PC-9 (cell line): ENCODE measurements around the gene ZMIZ1. TPM values are rescaled to one million over a fixed set of nuclear protein-coding genes. Genes with fewer than 3 reads are reported as not detected.

Experiments used
- BruUV-seq: library from RNA; stranded (reverse); fragments of 400-500 nt; replicated peaks from 2 replicates; lab custom pipeline; 2021; lab: Mats Ljungman, UMichigan
- CTCF ChIA-PET: fragments of 300-600 bp; sonication (Branson Sonifier 250); formaldehyde crosslinking; loops from one replicate; lab custom pipeline; 2022; ENCODE audit warnings: antibody characterized with exemption; lab: Charles Lee
- POLR2A ChIA-PET: fragments of 300-600 bp; sonication (Branson Sonifier 250); formaldehyde crosslinking; loops from one replicate; lab custom pipeline; 2022; ENCODE audit warnings: antibody characterized with exemption; ENCODE audit not compliant: unreplicated experiment; lab: Charles Lee
- DNase-seq, 2 experiments: peaks; one replicate each; pipeline versions ENCODE4 v3.0.0 to v3.0.0-alpha.2; 2015 to 2022; ENCODE audit warnings: mixed read lengths in 1 of 2
- H2AFZ ChIP-seq: fragments of 200-600 bp; sonication (generic); 2 replicates; pipeline ENCODE4 v1.8.1; 2017; ENCODE audit warnings: antibody characterized with exemption
- H3F3A ChIP-seq: fragments of 200-600 bp; sonication (generic); 2 replicates; pipeline ENCODE4 v1.8.1; 2017; ENCODE audit warnings: antibody characterized with exemption, mild to moderate bottlenecking, low read depth; ENCODE audit not compliant: insufficient read depth
- H3K27ac ChIP-seq: fragments of 200-600 bp; sonication (generic); 2 replicates; pipeline ENCODE4 v1.6.1; 2016; ENCODE audit warnings: mixed run types
- H3K27me3 ChIP-seq: fragments of 200-600 bp; sonication (generic); 2 replicates; pipeline ENCODE4 v1.6.1; 2016; ENCODE audit warnings: low read depth, mixed run types; ENCODE audit not compliant: insufficient read depth
- H3K36me3 ChIP-seq: fragments of 200-600 bp; sonication (generic); 2 replicates; pipeline ENCODE4 v1.6.1; 2016; ENCODE audit warnings: low read depth, mixed run types
- H3K4me1 ChIP-seq: fragments of 200-600 bp; sonication (generic); replicated peaks from 2 replicates; pipeline ENCODE4 v1.6.1; 2016; ENCODE audit warnings: mixed run types; ENCODE audit not compliant: insufficient read depth
- H3K4me2 ChIP-seq: fragments of 200-600 bp; sonication (generic); 2 replicates; pipeline ENCODE4 v1.6.1; 2017; ENCODE audit warnings: mixed run types
- H3K4me3 ChIP-seq: fragments of 200-600 bp; sonication (generic); 2 replicates; pipeline ENCODE4 v1.6.1; 2016; ENCODE audit warnings: mixed run types
- H3K79me2 ChIP-seq: fragments of 200-600 bp; sonication (generic); 2 replicates; pipeline ENCODE4 v1.6.1; 2017; ENCODE audit warnings: low read depth, mixed run types
- H3K9me2 ChIP-seq: fragments of 200-600 bp; sonication (generic); 2 replicates; pipeline ENCODE4 v1.8.1; 2017; ENCODE audit warnings: mild to moderate bottlenecking; ENCODE audit not compliant: insufficient read depth
- H3K9me3 ChIP-seq: fragments of 200-600 bp; sonication (generic); 2 replicates; pipeline ENCODE4 v1.8.1; 2016; ENCODE audit warnings: low read depth; ENCODE audit not compliant: insufficient read depth
- H4K20me1 ChIP-seq: fragments of 200-600 bp; sonication (generic); 2 replicates; pipeline ENCODE4 v1.8.1; 2017; ENCODE audit not compliant: insufficient read depth
- CTCF ChIP-seq: fragments of 200-600 bp; sonication (generic); conservative IDR thresholded peaks from 2 replicates; pipeline ENCODE4 v1.6.1; 2017; ENCODE audit warnings: mixed run types, antibody characterized with exemption, mild to moderate bottlenecking, moderate library complexity
- EZH2 ChIP-seq: fragments of 200-600 bp; sonication (generic); IDR thresholded peaks from 2 replicates; pipeline ENCODE4 v1.8.0; 2017; ENCODE audit warnings: antibody characterized with exemption, low read depth
- intact Hi-C: fragments of 100-400 bp; cut with micrococcal nuclease; formaldehyde crosslinking; loops from one replicate; pipeline ENCODE4 v1.10.0; 2022; ENCODE audit not compliant: unreplicated experiment
- total RNA-seq: library from RNA; stranded (reverse); gene quantifications from 2 replicates; pipeline ENCODE4 v1.2.3, GENCODE V29; 2021

Gene ZMIZ1
- total RNA-seq, 1 experiment from 2014 or later: 47.6 TPM

GRCh38 chr10:79241990-79242619, 173.3 kb downstream of the ZMIZ1 start:
- peaks cover 15% of the 10 kb centered on the region; the same call in 1 of the 2 replicates for H3K79me2 ChIP-seq
- DNase-seq: peak in 1 of 2 experiments; percentile 70
- TF ChIP-seq EZH2 (no peak), CTCF (no peak)
- H2AFZ ChIP-seq: no peak overlapping the region
- peak overlapping the region; percentile 76 for H3K4me2 ChIP-seq
- H3K4me3 ChIP-seq: peak overlapping the region; percentile 66
- peaks cover 35% of the 10 kb centered on the region for H3F3A ChIP-seq
- intact Hi-C loops: loop anchor here (2.0 kb wide), 3 partner anchors 23 to 57 kb away; no protein-coding TSS in a partner anchor
- no peaks in the 10 kb centered on the region for H3K9me3 ChIP-seq
- H3K9me2 ChIP-seq: no peaks in the 10 kb centered on the region
- no peaks in the 10 kb centered on the region for H3K27me3 ChIP-seq
- H3K36me3 ChIP-seq: no peaks in the 10 kb centered on the region
- peak overlapping the region; percentile 31; the same call in 1 of the 2 replicates for H3K27ac ChIP-seq
- CTCF ChIA-PET: interaction anchor here (0.5 kb wide), 1 partner anchor 21 kb away, joined by 3 read pairs; no protein-coding TSS in a partner anchor
- POLR2A ChIA-PET: interaction anchor here (0.7 kb wide), 1 partner anchor 273 kb away, joined by 15 read pairs; no protein-coding TSS in a partner anchor
- peaks cover 38% of the 10 kb centered on the region for H3K4me1 ChIP-seq
- no peaks in the 10 kb centered on the region; the same call in none of the 2 replicates for H4K20me1 ChIP-seq
- BruUV-seq: TSS peak; percentile 33

- intact Hi-C loops: no loop called here
- Histone ChIP-seq H3K4me3 (peak overlapping the region; percentile 66), H3K4me1 (peaks cover 32% of the 10 kb centered on the region), H3K9me2 (no peaks in the 10 kb centered on the region), H3K9me3 (no peaks in the 10 kb centered on the region), H3K79me2 (peaks cover 15% of the 10 kb centered on the region; the same call in 1 of the 2 replicates), H3F3A (peaks cover 29% of the 10 kb centered on the region), H3K27ac (no peak overlapping the region), H3K27me3 (no peaks in the 10 kb centered on the region), H4K20me1 (no peaks in the 10 kb centered on the region; the same call in none of the 2 replicates), H3K4me2 (peak overlapping the region; percentile 76), H2AFZ (peak overlapping the region; percentile 61; the same call in 1 of the 2 replicates), H3K36me3 (no peaks in the 10 kb centered on the region)
- BruUV-seq: no TSS peak
- DNase-seq: peak; percentile 62 to 72
- CTCF ChIA-PET: no interaction called here
- TF ChIP-seq CTCF: no peak
- TF ChIP-seq EZH2: no peak
- POLR2A ChIA-PET: interaction anchor here (0.7 kb wide), 1 partner anchor 274 kb away, joined by 15 read pairs; no protein-coding TSS in a partner anchor
Measured at GRCh38 chr10:79242620-79243152, 173.9 kb downstream of the ZMIZ1 start.

GRCh38 chr10:79243181-79244067, 174.7 kb downstream of the ZMIZ1 start:
- no peak for DNase-seq
- no peaks in the 10 kb centered on the region for H3K36me3 ChIP-seq
- H3K9me2 ChIP-seq: no peaks in the 10 kb centered on the region
- no peak overlapping the region for H2AFZ ChIP-seq
- H3K9me3 ChIP-seq: no peaks in the 10 kb centered on the region
- H4K20me1 ChIP-seq: no peaks in the 10 kb centered on the region; the same call in none of the 2 replicates
- TF ChIP-seq EZH2 (no peak), CTCF (no peak)
- BruUV-seq: no TSS peak
- H3K4me2 ChIP-seq: no peak overlapping the region
- ChIA-PET CTCF (no interaction called here), POLR2A (no interaction called here)
- H3K4me3 ChIP-seq: no peak overlapping the region
- intact Hi-C loops: no loop called here
- H3K27me3 ChIP-seq: no peaks in the 10 kb centered on the region
- no peak overlapping the region for H3K27ac ChIP-seq
- H3K79me2 ChIP-seq: peaks cover 15% of the 10 kb centered on the region; the same call in 1 of the 2 replicates
- peaks cover 25% of the 10 kb centered on the region for H3K4me1 ChIP-seq
- peaks cover 22% of the 10 kb centered on the region for H3F3A ChIP-seq
